ENCODE results near the gene KLHL29.

DNA sequence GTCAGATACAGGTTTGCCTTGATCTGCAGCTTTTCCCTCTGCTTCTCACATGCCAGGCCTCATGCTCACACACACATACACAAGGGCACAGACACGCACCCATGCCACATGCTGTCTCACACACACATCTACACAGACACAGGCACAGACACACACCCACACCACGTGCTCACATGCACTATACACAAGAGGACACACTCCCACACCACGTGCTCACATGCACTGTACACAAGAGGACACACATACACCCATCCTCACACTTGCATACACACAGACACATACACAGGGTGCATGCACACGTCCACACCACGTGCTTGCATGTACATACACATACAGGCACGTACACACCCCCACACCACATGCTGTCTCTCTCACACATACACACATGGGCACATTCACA, 288.1 kb downstream of the KLHL29 start:
- TF ChIP-seq, protein P1, sequence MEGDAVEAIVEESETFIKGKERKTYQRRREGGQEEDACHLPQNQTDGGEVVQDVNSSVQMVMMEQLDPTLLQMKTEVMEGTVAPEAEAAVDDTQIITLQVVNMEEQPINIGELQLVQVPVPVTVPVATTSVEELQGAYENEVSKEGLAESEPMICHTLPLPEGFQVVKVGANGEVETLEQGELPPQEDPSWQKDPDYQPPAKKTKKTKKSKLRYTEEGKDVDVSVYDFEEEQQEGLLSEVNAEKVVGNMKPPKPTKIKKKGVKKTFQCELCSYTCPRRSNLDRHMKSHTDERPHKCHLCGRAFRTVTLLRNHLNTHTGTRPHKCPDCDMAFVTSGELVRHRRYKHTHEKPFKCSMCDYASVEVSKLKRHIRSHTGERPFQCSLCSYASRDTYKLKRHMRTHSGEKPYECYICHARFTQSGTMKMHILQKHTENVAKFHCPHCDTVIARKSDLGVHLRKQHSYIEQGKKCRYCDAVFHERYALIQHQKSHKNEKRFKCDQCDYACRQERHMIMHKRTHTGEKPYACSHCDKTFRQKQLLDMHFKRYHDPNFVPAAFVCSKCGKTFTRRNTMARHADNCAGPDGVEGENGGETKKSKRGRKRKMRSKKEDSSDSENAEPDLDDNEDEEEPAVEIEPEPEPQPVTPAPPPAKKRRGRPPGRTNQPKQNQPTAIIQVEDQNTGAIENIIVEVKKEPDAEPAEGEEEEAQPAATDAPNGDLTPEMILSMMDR (IDR thresholded peaks at IDR 0.05), result no peak
- no peak for TF ChIP-seq EZH2 (IDR thresholded peaks at IDR 0.05; ENCODE audit: borderline replicate concordance, insufficient read depth, low read depth, low read length, poor library complexity, severe bottlenecking)

Data from B cell (primary cell).